ENCODE data around the gene SMARCC2.

The SMARCC2 gene

GRCh38 chr12:56151672-56152131, 37.6 kb downstream of the SMARCC2 start:
- DNase-seq (ENCODE audit: low spot score), result peak; percentile 72

GRCh38 chr12:56150563-56150962, 38.7 kb downstream of the SMARCC2 start:
- no peak for DNase-seq (ENCODE audit: low spot score)

- no peak for DNase-seq (ENCODE audit: low spot score)
These were observed 42.5 kb downstream of the SMARCC2 start for GRCh38 chr12:56146492-56147460.

GRCh38 chr12:56145217-56145616, 44.1 kb downstream of the SMARCC2 start:
- no peak for DNase-seq (ENCODE audit: low spot score)

- no peak for DNase-seq (ENCODE audit: low spot score)
These were observed 45.4 kb downstream of the SMARCC2 start for GRCh38 chr12:56143870-56144269.

GRCh38 chr12:56143217-56143616, 46.1 kb downstream of the SMARCC2 start:
- no peak for DNase-seq (ENCODE audit: low spot score)

- DNase-seq (ENCODE audit: low spot score), result no peak
These were observed 47.1 kb downstream of the SMARCC2 start for GRCh38 chr12:56141946-56142784.

- DNase-seq (ENCODE audit: low spot score), result no peak
These were observed 51.3 kb downstream of the SMARCC2 start for GRCh38 chr12:56137853-56138571.

- no peak for DNase-seq (ENCODE audit: low spot score)
These were observed 54.4 kb downstream of the SMARCC2 start for GRCh38 chr12:56134897-56135296.

GRCh38 chr12:56130876-56131275, 58.4 kb downstream of the SMARCC2 start:
- DNase-seq (ENCODE audit: low spot score), result no peak

- DNase-seq (ENCODE audit: low spot score), result no peak
These were observed 59.3 kb downstream of the SMARCC2 start for GRCh38 chr12:56129942-56130495.

GRCh38 chr12:56129206-56129941, 59.9 kb downstream of the SMARCC2 start:
- DNase-seq (ENCODE audit: low spot score), result peak; percentile 81

GRCh38 chr12:56128670-56129205, 60.5 kb downstream of the SMARCC2 start:
- DNase-seq (ENCODE audit: low spot score), result peak; percentile 46

GRCh38 chr12:56127888-56128669, 61.2 kb downstream of the SMARCC2 start, which contains the start of gene ESYT1:
Gene ESYT1 (plus strand): TSS chr12:56128267. CDS start chr12:56128320, 53 bp downstream.
- DNase-seq (ENCODE audit: low spot score), result peak; percentile 100

GRCh38 chr12:56127485-56127887, 61.8 kb downstream of the SMARCC2 start:
- DNase-seq (ENCODE audit: low spot score), result no peak

- no peak for DNase-seq (ENCODE audit: low spot score)
These were observed 62.5 kb downstream of the SMARCC2 start for GRCh38 chr12:56126732-56127239.

- no peak for DNase-seq (ENCODE audit: low spot score)
These were observed 65.2 kb downstream of the SMARCC2 start for GRCh38 chr12:56124133-56124532.

- DNase-seq (ENCODE audit: low spot score), result no peak
These were observed 66.6 kb downstream of the SMARCC2 start for GRCh38 chr12:56122637-56123036.

- DNase-seq (ENCODE audit: low spot score), result no peak
These were observed 67.9 kb downstream of the SMARCC2 start for GRCh38 chr12:56121204-56121870.
